UCSD-AML1 (cell line): ENCODE data around the gene ZNF292.
"Not testable (repeated sequence)": the region's sequence is repeated elsewhere in the genome, so short reads cannot be mapped to it uniquely, and the experiment has no call there.

Experiments used
- DNase-seq: peaks from one replicate; lab custom pipeline; 2025; ENCODE audit not compliant: unreplicated experiment; lab: John Stamatoyannopoulos, UW

Gene ZNF292

GRCh38 chr6:87154993-87155841 lies at the start of gene ZNF292:
TSS of gene ZNF292 (plus strand) at chr6:87155565. CDS start at chr6:87155592, 27 bp downstream.
- DNase-seq, result peak; percentile 98

- DNase-seq, result no peak
Observed at GRCh38 chr6:87105823-87106222, 49.5 kb upstream of the ZNF292 start.

- no peak for DNase-seq
Observed at GRCh38 chr6:87110636-87111035, 44.7 kb upstream of the ZNF292 start.

- no peak for DNase-seq
Observed at GRCh38 chr6:87115402-87116135, 39.8 kb upstream of the ZNF292 start.

GRCh38 chr6:87116922-87117321 lies 38.4 kb upstream of the ZNF292 start:
- no peak for DNase-seq

- DNase-seq, result no peak
Observed at GRCh38 chr6:87118054-87118453, 37.3 kb upstream of the ZNF292 start.

- DNase-seq, result no peak
Observed at GRCh38 chr6:87122477-87122876, 32.9 kb upstream of the ZNF292 start.

- no peak for DNase-seq
Observed at GRCh38 chr6:87124074-87124473, 31.3 kb upstream of the ZNF292 start.

- DNase-seq, result no peak
Observed at GRCh38 chr6:87126501-87126900, 28.9 kb upstream of the ZNF292 start.

- DNase-seq, result no peak
Observed at GRCh38 chr6:87127737-87128136, 27.6 kb upstream of the ZNF292 start.

- no peak for DNase-seq
Observed at GRCh38 chr6:87136963-87137362, 18.4 kb upstream of the ZNF292 start.

- no peak for DNase-seq
Observed at GRCh38 chr6:87139236-87139635, 16.1 kb upstream of the ZNF292 start.

GRCh38 chr6:87139927-87140326 lies 15.4 kb upstream of the ZNF292 start:
- not testable (repeated sequence) for DNase-seq

- DNase-seq, result no peak
Observed at GRCh38 chr6:87146363-87146762, 9.0 kb upstream of the ZNF292 start.

GRCh38 chr6:87150406-87150805 lies 5.0 kb upstream of the ZNF292 start:
- DNase-seq, result no peak

GRCh38 chr6:87151471-87151780 lies 3.9 kb upstream of the ZNF292 start:
- DNase-seq, result no peak

- DNase-seq, result no peak
Observed at GRCh38 chr6:87151781-87152525, 3.4 kb upstream of the ZNF292 start.

GRCh38 chr6:87152526-87152955 lies 2.8 kb upstream of the ZNF292 start:
- no peak for DNase-seq

GRCh38 chr6:87154641-87154992 lies 748 bp upstream of the ZNF292 start:
- DNase-seq, result no peak

- DNase-seq, result peak; percentile 78
Observed at GRCh38 chr6:87155842-87156815, 764 bp downstream of the ZNF292 start.

- not testable (repeated sequence) for DNase-seq
Observed at GRCh38 chr6:87157596-87157995, 2.2 kb downstream of the ZNF292 start.
